ENCODE measurements around the gene HAPLN3.

- TF ChIP-seq POLR2AphosphoS5 (IDR thresholded peaks at IDR 0.05) (no peak), CTCF (IDR thresholded peaks at IDR 0.05 in 8 of 11, conservative IDR thresholded peaks at IDR 0.05 in 3 of 11) (no peak), POLR2A (IDR thresholded peaks at IDR 0.05) (no peak)
Observed at GRCh38 chr15:88896333-88897033, 1.1 kb upstream of the HAPLN3 start.
